Measurements from ENCODE around the gene MYO18B. TPM values are rescaled to one million over a fixed set of nuclear protein-coding genes. Genes with fewer than 3 reads are reported as not detected.

The MYO18B gene
- total RNA-seq, 4 donors from 2014 or later = under 0.01 to 0.50 (median 0.13) TPM

DNA sequence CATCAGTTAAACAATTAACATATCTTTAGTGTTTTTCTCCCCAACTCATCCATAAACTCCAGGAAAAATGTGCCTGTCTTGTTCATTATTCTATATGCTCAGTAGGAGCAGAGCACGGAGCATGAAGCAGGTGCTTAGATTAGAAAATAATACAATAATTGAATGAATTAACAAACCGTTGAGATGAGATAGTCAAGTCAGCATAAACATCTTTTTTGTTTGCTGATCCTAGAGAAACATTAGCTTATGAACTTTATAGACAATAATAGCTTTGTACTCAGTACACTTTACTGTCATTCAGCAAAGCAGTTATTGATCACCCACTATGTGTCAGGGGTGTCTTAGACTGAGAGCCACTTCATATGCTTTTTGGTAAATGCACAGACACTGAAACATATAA is 322.1 kb downstream of the MYO18B start:
- TF ChIP-seq, protein P1, sequence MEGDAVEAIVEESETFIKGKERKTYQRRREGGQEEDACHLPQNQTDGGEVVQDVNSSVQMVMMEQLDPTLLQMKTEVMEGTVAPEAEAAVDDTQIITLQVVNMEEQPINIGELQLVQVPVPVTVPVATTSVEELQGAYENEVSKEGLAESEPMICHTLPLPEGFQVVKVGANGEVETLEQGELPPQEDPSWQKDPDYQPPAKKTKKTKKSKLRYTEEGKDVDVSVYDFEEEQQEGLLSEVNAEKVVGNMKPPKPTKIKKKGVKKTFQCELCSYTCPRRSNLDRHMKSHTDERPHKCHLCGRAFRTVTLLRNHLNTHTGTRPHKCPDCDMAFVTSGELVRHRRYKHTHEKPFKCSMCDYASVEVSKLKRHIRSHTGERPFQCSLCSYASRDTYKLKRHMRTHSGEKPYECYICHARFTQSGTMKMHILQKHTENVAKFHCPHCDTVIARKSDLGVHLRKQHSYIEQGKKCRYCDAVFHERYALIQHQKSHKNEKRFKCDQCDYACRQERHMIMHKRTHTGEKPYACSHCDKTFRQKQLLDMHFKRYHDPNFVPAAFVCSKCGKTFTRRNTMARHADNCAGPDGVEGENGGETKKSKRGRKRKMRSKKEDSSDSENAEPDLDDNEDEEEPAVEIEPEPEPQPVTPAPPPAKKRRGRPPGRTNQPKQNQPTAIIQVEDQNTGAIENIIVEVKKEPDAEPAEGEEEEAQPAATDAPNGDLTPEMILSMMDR (IDR thresholded peaks at IDR 0.05) = no peak
- no peak for TF ChIP-seq POLR2A (IDR thresholded peaks at IDR 0.05; ENCODE audit: low read depth)
- TF ChIP-seq POLR2AphosphoS5 (IDR thresholded peaks at IDR 0.05) = no peak
- no peak for TF ChIP-seq EP300 (IDR thresholded peaks at IDR 0.05)
- intact Hi-C loops (cut with DNase I) = no loop called here
- Histone ChIP-seq H3K9me3 (no peaks in the 10 kb centered on the region), H3K4me3 (no peak overlapping the region), H3K27me3 (peaks cover 0 to 61% (median 0%) of the 10 kb centered on the region in 4 donors), H3K27ac (replicated peaks in 1 of 4) (no peak overlapping the region), H3K36me3 (no peaks in the 10 kb centered on the region), H3K4me1 (no peaks in the 10 kb centered on the region)
- no peak for DNase-seq (ENCODE audit: extremely low spot score)
- 76% methylated on average over 2 of the region's 2 CpGs for WGBS

DNA sequence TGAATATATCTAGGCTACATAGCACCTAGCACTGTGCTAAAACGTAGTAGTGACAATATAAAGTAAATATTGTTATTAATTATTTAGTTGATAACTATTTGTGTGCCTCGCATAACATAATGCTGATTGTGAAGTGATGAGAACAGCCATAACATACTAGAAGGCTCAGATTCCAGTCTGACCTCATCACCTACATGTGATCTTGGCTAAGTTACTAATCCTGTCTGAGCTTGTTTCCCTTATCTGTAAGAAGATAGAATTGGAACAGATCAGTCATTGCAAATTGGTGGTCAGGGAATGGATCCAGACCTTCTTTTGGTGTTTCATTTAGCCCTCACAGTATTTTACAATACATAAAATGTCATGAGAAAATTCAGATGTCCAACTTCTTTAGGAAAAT is 323.9 kb downstream of the MYO18B start:
- 47% methylated on average over 2 of the region's 2 CpGs for WGBS

GRCh38 chr22:26066534-26066933 is 324.5 kb downstream of the MYO18B start:
- Histone ChIP-seq H3K27ac (replicated peaks in 1 of 4) (no peak overlapping the region), H3K4me1 (no peaks in the 10 kb centered on the region), H3K4me3 (no peak overlapping the region), H3K36me3 (no peaks in the 10 kb centered on the region), H3K27me3 (peaks cover 0 to 64% (median 0%) of the 10 kb centered on the region in 4 donors), H3K9me3 (no peaks in the 10 kb centered on the region)
- intact Hi-C loops (cut with DNase I) = no loop called here
- 17% methylated on average over 6 of the region's 6 CpGs for WGBS
- no peak for DNase-seq (ENCODE audit: extremely low spot score)
- TF ChIP-seq, protein P1 (IDR thresholded peaks at IDR 0.05) = no peak
- TF ChIP-seq EP300 (IDR thresholded peaks at IDR 0.05) (no peak), POLR2AphosphoS5 (IDR thresholded peaks at IDR 0.05) (no peak), POLR2A (IDR thresholded peaks at IDR 0.05; ENCODE audit: low read depth) (no peak)

More for the DNA sequence above, 323.9 kb downstream of the MYO18B start:
- Histone ChIP-seq H3K4me3 (no peak overlapping the region), H3K4me1 (no peaks in the 10 kb centered on the region), H3K9me3 (no peaks in the 10 kb centered on the region), H3K27me3 (peaks cover 0 to 71% (median 0%) of the 10 kb centered on the region in 4 donors), H3K27ac (replicated peaks in 1 of 4) (no peak overlapping the region), H3K36me3 (no peaks in the 10 kb centered on the region)
- intact Hi-C loops (cut with DNase I) = no loop called here
- no peak for DNase-seq (ENCODE audit: extremely low spot score)
- TF ChIP-seq POLR2AphosphoS5 (IDR thresholded peaks at IDR 0.05) (no peak), EP300 (IDR thresholded peaks at IDR 0.05) (no peak), POLR2A (IDR thresholded peaks at IDR 0.05; ENCODE audit: low read depth) (no peak)
- TF ChIP-seq, protein P1 (IDR thresholded peaks at IDR 0.05) = no peak

GRCh38 chr22:26068571-26068970 is 326.6 kb downstream of the MYO18B start:
- no peaks in the 10 kb centered on the region for H3K36me3 ChIP-seq
- intact Hi-C loops (cut with DNase I) = no loop called here
- no peak for DNase-seq (ENCODE audit: extremely low spot score)
- no peaks in the 10 kb centered on the region for H3K9me3 ChIP-seq
- peaks cover 0 to 65% (median 0%) of the 10 kb centered on the region in 4 donors for H3K27me3 ChIP-seq
- TF ChIP-seq EP300 (IDR thresholded peaks at IDR 0.05) (no peak), POLR2AphosphoS5 (IDR thresholded peaks at IDR 0.05) (no peak), POLR2A (IDR thresholded peaks at IDR 0.05; ENCODE audit: low read depth) (no peak)
- TF ChIP-seq, protein P1 (IDR thresholded peaks at IDR 0.05) = no peak
- H3K4me3 ChIP-seq = no peak overlapping the region
- WGBS = 30% methylated on average over 3 of the region's 3 CpGs
- no peaks in the 10 kb centered on the region for H3K4me1 ChIP-seq
- H3K27ac ChIP-seq (replicated peaks in 1 of 4) = no peak overlapping the region

GRCh38 chr22:26072621-26073020 is 330.6 kb downstream of the MYO18B start:
- intact Hi-C loops (cut with DNase I) = no loop called here
- peaks cover 0 to 50% (median 0%) of the 10 kb centered on the region in 4 donors for H3K27me3 ChIP-seq
- no peak overlapping the region for H3K4me3 ChIP-seq
- DNase-seq (ENCODE audit: extremely low spot score) = no peak
- TF ChIP-seq POLR2A (IDR thresholded peaks at IDR 0.05; ENCODE audit: low read depth) (no peak), POLR2AphosphoS5 (IDR thresholded peaks at IDR 0.05) (no peak), EP300 (IDR thresholded peaks at IDR 0.05) (no peak)
- TF ChIP-seq, protein P1 (IDR thresholded peaks at IDR 0.05) = no peak
- H3K27ac ChIP-seq (replicated peaks in 1 of 4) = no peak overlapping the region
- H3K9me3 ChIP-seq = no peaks in the 10 kb centered on the region
- no peaks in the 10 kb centered on the region for H3K4me1 ChIP-seq
- 63% methylated on average over 3 of the region's 3 CpGs for WGBS
- H3K36me3 ChIP-seq = no peaks in the 10 kb centered on the region

Data from esophagus muscularis mucosa (tissue), 4 donors.